BE2C (cell line): ENCODE data around the gene LDLRAD3.

Experiments
- DNase-seq: peaks from one replicate; pipeline ENCODE4 v3.0.0-alpha.2; 2020
- H3K27me3 ChIP-seq: fragments of 250-450 bp; sonication (Bioruptor Pico); 2 replicates; pipeline ENCODE4 v1.5.1; 2020; ENCODE audit warnings: mild to moderate bottlenecking
- H3K36me3 ChIP-seq: fragments of 250-450 bp; sonication (Bioruptor Pico); 2 replicates; pipeline ENCODE4 v1.5.1; 2020; ENCODE audit warnings: mild to moderate bottlenecking
- H3K4me1 ChIP-seq: fragments of 250-450 bp; sonication (Bioruptor Pico); 2 replicates; pipeline ENCODE4 v1.5.1; 2020
- H3K4me3 ChIP-seq: 2 replicates; pipeline ENCODE4 v1.5.1; 2011; ENCODE audit warnings: low read depth, low read length
- H3K9me3 ChIP-seq: fragments of 250-450 bp; sonication (Bioruptor Pico); 2 replicates; pipeline ENCODE4 v1.5.1; 2020
- CTCF ChIP-seq: IDR thresholded peaks from 2 replicates; pipeline ENCODE4 v1.5.1; 2012; ENCODE audit warnings: mild to moderate bottlenecking, low read depth, low read length

The LDLRAD3 gene

GRCh38 chr11:36155770-36156160 is 211.9 kb downstream of the LDLRAD3 start:
- no peak for TF ChIP-seq CTCF
- H3K36me3 ChIP-seq: no peaks in the 10 kb centered on the region
- no peak overlapping the region for H3K4me3 ChIP-seq
- DNase-seq: no peak
- H3K9me3 ChIP-seq: no peaks in the 10 kb centered on the region
- peaks cover 6% of the 10 kb centered on the region for H3K4me1 ChIP-seq
- no peaks in the 10 kb centered on the region for H3K27me3 ChIP-seq

GRCh38 chr11:36156161-36156816 is 212.4 kb downstream of the LDLRAD3 start:
- H3K36me3 ChIP-seq: no peaks in the 10 kb centered on the region
- no peaks in the 10 kb centered on the region for H3K27me3 ChIP-seq
- TF ChIP-seq CTCF: no peak
- peaks cover 6% of the 10 kb centered on the region for H3K4me1 ChIP-seq
- DNase-seq: no peak
- H3K4me3 ChIP-seq: no peak overlapping the region
- H3K9me3 ChIP-seq: no peaks in the 10 kb centered on the region

- H3K36me3 ChIP-seq: no peaks in the 10 kb centered on the region
- no peak overlapping the region for H3K4me3 ChIP-seq
- H3K9me3 ChIP-seq: no peaks in the 10 kb centered on the region
- peaks cover 6% of the 10 kb centered on the region for H3K4me1 ChIP-seq
- DNase-seq: no peak
- no peak for TF ChIP-seq CTCF
- H3K27me3 ChIP-seq: no peaks in the 10 kb centered on the region
Measured at GRCh38 chr11:36156817-36157519, 213.1 kb downstream of the LDLRAD3 start.

GRCh38 chr11:36160091-36160490 is 216.2 kb downstream of the LDLRAD3 start:
- Histone ChIP-seq H3K9me3 (no peaks in the 10 kb centered on the region), H3K36me3 (no peaks in the 10 kb centered on the region), H3K4me3 (no peak overlapping the region), H3K27me3 (no peaks in the 10 kb centered on the region), H3K4me1 (peaks cover 16% of the 10 kb centered on the region)
- TF ChIP-seq CTCF: no peak
- no peak for DNase-seq

- no peak for TF ChIP-seq CTCF
- Histone ChIP-seq H3K9me3 (no peaks in the 10 kb centered on the region), H3K27me3 (no peaks in the 10 kb centered on the region), H3K36me3 (no peaks in the 10 kb centered on the region), H3K4me3 (no peak overlapping the region), H3K4me1 (peaks cover 16% of the 10 kb centered on the region)
- no peak for DNase-seq
Measured at GRCh38 chr11:36161572-36161971, 217.7 kb downstream of the LDLRAD3 start.
